HG02943 (cell line): ENCODE results near the gene PRDM15.

Experiments used
- ATAC-seq: cut with Tn5 transposase; IDR thresholded peaks from one replicate; pipeline ENCODE4 v1.9.1; 2021; ENCODE audit warnings: mild to moderate bottlenecking, low read depth, moderate library complexity; ENCODE audit not compliant: unreplicated experiment

Gene PRDM15

DNA sequence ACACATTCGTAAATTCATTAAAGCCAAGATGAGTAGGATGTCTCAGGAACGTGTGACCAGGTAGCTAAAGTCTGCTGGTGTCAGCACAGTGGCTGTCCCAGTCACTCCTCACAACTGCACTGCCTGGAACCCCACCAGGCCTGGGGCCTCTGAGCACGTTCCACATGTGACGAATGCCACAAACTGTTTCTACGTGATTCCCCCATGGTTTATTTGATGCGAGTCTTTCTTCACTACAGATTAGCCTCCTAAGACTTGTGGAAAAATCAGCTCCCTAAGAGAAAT is 33.2 kb downstream of the PRDM15 start:
- no peak for ATAC-seq

DNA sequence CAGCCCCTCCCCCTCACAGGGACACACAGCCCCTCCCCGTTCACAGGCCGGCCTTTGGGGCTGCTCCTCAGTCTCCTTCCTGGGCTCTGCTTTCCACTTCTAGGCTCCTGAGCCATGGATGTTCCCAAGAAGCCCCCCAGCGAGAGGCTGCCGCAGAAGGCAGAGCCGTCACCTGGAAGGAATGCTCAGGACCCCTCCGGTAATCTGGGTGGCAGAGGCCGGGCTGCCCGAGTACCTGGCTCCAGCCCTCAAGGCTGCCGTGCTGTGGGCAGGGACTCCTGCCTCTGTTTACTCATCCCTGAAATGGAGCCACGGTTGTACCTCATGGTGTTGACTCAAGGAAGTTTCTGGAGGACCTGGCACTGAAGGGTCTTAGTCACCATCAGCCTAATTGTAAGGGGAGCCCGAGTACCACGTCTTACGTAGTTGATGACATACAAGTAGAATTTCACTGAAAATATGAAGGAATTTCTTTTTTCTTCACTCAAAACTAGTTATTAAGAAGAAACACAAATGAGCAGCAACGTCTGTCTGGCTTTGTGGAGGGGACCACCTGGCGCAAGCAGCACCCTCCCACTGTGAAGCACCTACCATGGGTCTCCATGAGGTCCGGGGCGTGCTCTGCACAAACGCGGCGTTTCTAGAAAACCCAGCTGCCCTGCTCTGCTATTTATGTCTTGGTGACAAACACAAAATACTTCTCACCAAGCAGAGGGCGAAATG is 33.7 kb downstream of the PRDM15 start:
- ATAC-seq = no peak

DNA sequence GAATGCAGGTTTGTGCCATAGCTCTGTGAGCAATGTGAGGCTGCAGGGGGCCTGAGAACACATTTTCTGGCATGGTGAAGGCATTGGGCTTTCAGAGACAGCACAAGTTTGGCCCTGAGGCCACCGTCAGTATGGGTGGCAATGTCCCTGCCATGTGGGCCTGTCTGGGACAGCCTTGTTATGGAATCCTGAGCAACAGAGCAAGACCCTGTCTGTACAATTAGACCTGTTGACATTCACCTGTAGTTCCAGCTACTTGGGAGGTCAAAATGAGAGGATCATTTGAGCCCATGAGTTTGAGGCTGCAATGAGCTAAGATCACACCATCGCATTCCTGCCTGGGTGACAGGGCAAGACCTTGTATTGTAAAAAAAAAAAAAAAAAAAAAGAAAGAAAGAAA is 35.6 kb downstream of the PRDM15 start:
- no peak for ATAC-seq

DNA sequence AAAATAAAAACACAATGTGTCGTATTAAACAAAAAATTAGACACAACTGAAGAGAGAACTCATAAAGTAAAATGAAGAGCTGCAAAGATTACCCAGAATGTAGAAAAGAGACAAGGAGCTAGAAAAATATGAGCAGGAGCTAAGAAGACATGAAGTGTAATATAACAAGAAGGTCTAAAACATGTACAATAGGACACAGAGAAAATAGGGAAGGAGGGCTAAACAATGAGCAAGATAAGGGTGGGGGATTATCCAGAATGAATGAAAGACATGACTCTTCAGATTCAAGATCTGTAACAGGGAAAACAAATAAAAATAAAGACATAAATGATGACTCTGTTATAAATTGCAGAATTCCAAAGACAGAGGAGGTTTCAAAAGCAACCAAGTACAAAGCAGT is 38.3 kb downstream of the PRDM15 start:
- no peak for ATAC-seq

DNA sequence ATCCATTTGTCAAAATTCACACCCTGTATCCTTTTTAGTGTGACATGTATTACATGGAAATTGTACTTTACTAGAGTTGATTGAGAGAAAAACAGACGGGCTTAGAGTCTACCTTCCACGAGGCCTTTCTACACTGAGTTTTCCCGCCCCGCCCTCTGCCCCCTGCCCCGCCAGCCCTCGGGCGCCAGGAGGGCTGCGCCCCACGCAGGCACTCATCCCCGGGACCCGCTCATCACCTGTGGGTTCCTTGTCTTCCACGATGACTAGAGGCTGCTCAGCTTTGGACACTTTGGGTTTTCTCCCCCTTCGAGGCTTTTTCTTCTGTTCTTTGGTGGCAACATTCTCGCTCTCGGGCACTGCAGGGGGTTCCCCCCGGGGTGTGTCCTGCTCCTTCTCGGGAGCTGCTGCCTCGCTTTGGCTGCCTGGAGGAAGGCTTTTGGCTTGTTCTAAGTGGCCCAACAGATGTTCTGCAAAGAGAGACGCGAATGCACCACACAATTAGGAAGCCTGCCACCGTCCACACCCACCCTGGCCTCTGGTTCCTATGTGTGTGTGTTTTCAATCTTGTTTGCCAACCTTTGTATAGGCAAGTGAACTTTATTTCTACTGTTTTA is 39.6 kb downstream of the PRDM15 start:
- no peak for ATAC-seq

DNA sequence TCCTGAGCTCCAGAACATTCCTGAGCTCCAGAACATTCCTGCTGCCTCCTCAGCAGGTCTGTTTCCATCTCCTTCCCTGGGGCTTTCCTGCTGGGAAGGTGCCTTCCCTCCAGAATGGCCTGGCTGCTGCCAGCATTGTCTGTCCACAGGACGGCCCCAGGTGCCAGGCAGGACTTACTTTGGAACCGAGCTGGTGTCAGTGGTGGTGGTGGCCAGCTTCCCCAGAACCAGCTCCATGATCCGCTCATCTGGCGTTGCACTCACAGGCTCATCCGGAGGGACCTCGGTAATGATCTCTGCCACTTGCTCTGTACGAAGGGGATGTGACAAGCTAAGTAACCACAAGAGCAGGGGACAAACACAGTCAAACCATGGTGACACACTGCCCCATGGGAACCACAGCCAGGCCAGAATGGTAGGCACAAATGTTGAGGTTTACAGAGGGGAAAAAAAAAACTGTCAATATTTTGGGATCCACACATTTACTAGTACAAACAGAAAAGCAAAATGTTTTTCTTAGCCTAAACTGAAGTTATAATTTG is 41.3 kb downstream of the PRDM15 start:
- ATAC-seq = no peak

DNA sequence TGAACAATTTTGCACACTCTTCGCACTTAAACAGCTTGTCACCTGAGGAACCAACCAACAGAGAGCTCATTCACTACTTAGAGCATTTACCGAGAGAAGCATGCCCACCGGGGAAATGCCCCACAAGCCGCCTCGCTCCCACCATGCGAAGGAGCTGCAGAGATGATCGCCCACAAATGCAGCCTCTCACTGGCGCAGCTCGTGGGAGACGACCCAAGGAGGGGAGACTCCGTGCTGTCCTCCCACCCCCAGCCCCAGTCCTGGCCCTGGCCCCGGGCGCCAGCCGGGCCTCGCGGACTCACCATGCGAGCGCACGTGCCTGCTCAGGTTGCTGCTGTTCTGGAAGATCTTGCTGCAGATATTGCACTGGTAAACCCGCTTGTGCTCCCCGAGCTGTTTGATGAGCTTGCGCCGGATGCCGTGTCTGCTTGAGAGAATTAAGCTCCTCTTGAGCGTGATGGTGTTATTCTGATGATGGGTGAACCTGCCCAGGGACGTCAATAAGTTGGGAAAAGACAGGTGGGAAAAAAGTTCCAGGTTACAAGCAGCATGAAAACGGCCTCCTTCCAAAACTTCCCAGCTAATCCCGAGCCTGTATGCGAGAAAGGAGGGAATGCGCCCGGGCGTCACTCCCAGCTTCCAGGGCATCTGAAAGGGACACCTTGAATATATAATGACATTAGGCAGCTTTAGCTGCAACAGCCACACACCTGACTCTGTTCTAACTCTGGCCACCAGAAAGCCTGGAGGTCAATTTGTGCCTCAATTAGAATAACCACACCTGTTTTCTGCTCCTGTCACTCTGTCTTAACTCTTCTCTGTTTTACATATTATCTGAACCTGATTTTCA is 42.8 kb downstream of the PRDM15 start:
- no peak for ATAC-seq

DNA sequence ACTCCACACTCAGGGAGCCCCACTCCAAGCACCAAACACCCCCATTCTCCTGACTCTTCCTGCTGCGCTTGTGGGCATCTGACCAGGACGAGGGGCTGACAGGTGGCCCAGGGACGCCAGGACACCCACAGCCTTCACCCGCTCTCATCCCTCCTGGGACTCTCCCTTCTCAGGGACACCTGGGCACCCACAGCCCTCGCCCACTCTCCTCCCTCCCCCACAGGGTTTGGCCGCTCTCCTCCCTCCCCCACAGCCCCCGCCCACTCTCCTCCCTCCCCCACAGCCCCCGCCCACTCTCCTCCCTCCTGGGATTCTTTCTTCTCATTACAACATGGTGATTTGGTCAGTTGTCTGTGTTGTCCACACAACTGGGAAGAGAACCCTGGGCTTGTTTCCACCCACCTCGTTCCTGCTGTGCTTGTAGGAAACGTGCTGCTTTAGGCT is 43.4 kb downstream of the PRDM15 start:
- no peak for ATAC-seq

DNA sequence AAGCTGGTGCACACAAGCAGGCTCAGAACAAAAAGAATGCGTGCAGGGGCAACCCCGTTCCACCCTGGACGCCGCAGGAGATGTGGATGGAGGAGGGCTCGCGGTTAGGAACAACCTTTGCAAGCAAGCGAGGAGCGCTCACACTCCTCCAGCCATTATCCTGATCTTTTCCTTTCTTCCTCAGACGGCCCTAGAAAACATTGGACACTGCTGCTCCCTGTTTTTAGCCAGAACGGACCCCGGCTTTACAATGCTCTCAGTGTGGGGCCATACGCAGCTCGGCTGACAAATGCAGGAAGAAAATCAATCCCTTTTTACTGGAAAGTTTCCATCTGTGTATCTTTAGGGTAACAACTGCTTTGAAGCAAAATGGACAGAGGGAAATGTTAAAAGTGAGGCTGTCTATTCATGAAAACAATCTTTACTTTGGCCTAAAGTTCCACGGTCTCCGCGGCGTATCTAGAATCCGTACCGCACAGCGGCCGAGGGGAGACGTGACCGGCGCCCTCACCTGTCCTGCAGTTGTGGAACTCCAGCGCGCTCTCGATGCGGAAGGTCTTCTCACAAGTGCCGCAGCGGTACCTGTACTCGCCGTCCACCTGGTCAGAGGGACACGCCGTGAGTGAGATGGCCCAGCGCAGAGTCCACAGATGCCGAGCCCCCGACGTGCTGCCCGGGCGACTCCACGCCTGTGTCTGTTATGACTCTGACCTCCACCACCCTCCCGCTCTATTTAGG is 44.0 kb downstream of the PRDM15 start:
- ATAC-seq = no peak

DNA sequence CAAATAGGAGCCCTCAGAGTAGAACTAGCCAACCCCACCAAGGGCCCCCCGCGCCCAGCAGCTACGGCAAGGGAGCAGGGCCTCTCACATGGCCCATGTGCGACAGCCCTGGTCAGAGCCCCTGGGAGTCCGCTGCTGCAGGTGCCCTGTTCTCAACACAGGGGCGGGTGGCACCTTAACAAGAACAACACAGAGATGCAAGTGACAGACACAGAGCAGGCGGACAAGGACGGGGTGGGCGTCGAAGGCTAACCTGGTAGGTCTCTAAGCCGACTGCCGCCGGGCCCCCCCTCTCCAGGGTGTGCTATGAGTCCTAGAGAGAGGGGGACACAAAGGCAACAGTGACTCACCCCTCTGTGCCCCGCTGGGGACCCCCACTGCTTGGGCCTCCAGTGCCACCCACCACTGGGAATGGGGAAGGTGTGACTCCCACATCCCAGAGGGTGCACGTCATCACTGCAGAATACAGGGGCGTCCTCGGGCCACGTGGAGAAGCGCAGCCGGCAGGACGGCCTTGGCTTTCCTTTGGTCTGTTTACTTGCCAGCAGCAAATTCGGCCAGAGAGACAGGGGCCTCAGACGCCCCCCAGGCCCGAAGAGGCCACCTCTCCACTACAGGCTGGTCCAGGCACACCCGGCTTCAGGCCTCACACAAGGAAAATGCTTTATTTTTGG is 44.8 kb downstream of the PRDM15 start:
- no peak for ATAC-seq

DNA sequence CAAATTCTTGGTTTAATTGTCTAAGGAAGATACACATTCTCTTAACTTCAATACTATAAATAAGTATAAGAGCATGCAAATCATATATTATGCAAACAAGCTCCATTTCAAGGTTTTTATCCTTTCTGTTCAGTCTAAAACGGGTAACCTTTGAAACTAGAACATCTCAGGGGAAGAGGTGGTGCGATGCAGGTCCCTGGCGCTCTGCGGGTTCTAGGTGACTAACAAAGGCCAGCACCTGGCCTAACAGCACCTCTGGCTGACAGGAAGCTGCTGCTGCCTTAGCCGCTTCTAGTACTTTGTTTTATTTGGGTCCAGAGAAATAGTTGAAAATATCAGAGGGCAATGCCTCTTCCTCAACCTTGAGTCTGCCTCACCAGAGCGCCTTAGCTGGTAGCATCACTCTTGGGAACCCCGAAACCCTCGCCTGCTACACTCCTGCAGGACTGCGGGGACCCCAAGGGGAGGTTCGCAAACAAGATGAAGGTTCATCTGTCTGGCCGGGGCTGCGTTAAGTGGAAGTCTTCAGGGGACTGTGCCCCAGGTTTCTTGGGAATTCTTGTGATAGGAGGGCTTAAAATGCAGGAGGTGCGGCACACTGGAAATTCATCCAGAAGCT is 45.5 kb downstream of the PRDM15 start:
- no peak for ATAC-seq

DNA sequence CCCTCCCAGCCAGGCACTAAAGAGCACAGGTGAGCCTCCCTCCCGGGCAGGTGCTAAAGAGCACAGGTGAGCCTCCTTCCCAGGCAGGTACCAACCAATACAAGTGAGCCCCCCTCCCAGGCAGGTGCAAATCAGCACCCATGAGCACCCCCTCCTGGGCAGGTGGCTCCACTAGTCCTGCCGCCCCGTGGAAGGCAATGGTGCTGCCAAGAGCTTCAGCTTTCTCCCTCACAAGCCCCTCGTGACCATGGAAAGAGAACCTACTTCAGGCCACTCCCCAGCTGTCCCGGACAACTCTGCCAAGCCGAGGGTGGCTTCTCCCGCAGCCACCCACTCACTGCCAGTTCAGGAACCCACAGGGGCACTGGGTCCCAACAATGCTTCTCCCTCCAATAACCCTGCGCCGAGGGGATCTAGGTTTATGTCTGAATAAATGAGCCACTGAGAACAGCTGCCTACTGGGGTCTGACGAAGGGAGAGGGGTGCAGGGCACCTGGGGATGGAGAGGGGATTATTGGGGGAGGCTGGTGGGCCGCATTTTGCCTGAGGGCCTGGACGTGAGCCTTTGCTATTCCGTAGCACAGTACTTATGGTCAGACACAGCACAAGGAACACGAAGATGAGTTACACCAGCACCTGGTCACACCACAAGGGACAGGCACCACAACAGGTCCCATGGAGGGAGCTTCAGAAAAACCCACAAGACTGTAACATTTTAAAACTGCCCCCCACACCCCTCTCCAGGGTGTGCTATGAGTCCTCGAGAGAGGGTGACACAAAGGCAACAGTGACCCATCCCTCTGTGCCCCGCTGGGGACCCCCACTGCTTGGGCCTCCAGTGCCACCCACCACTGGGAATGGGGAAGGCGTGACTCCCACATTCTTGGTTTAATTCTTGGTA is 46.3 kb downstream of the PRDM15 start:
- no peak for ATAC-seq

DNA sequence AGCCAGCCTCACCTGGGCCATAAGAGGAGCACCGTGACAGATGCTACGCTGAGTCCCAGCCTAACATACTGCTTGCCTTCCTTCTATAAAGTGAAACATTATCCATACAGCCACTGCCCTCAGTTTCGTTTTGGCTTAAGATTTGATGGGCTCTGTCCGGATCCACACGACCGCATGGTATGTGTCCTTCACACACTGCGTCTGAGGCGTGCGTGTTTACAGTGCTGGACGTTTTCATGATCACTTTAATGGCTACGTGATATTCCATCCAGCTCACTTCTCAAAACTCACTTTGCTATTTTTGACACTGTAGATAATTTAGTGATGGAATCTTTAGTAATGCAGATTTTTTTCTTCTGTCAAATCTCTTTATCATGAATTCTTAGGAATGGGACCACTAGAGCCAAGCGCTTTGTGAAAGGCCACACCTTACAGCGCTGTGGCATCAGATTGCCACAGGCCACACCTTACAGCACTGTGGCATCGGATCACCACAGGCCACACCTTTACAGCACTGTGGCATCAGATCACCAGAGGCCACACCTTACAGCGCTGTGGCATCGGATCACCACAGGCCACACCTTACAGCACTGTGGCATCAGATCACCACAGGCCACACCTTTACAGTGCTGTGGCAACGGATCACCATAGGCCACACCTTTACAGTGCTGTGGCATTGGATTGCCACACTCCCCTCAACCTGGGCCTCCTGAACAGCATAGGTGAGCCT is 47.1 kb downstream of the PRDM15 start:
- ATAC-seq = no peak

DNA sequence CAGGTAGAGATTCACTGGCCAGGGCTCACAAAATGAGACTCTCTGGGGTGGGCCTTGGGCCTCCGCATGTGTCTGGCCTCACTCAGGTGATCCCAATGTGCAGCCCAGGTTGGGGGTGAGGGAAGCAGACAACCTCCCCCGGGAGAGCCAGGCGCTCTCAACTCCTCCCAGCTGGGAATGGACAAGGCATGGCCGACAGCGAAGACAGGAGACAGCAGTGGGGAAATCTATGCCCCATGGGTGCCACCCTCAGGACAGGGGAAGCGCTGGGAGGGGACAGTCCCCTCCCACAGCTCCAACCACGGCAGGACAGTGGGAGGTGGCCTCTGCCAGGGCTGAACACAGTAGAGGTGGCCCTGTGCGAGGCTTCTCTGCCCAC is 47.7 kb downstream of the PRDM15 start:
- no peak for ATAC-seq

DNA sequence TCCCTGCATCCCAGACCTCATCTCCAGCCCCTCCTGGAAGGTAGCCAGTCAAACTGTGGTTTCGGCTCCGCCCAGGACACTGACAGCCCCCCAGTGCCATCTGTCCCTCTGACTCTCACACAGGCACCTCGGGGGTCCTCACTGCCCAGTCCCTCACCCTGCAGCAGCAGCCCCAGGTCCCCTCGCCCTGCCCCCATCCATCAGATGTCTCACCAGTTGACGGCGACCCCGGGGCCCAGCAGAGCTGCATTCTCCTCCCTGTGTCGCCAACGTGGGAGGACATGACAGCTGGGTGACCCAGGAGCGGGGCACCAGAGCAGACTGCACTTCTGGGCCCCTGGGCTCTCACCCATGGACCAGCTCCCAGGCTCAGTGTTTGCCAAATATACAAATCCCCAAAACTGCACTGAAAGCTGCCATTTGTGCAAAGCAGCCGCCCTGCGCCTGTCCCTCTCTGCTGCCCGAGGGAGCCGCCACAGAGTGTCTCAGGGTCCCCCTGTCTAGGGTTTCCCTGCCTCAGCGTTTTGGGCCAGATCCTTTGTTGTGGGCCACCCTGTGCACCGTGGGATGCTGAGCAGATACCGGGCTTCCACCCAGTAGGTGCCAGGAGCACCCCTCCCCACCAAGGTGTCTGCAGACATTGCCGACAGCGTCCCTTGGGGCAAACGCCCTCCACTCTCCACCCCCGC is 48.2 kb downstream of the PRDM15 start:
- no peak for ATAC-seq

DNA sequence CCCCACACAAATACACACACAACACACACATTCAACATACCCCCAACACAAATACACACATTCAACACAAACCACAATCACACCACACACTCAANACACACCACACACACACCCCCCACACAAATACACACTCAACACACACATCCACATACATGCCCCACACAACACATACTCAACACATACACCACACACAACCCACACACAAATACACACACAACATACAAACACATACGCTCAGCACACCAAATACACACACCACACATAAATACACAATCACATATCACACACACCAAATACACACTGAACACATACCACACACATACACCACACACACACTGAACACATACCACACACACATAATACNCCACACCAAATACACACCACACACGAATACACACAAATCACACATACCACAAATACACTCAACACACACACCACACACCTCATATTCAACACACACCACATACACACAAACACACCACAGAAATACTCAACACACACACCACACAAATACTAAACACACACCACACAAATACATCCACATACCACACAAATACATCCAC is 48.9 kb downstream of the PRDM15 start:
- no peak for ATAC-seq

DNA sequence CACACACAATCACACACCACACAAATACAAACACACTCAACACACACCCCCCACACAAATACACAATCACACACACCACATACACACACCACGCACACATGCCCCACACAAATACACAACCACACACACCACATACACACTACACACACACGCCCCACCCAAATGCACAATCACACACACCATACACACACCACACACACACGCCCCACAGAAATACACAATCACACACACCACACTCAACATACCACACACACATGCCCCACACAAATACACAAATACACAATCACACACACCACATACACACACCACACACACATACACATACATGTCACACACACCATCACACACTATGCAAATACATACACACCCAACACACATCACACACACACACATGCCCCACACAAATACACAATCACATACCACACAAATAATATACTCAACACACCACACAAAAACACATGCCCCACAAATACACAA is 50.2 kb downstream of the PRDM15 start:
- no peak for ATAC-seq
